DMS 273 treated with DMSO at 0.1 percent for 48 hours (cell line): ENCODE data around the gene EPS8.

Source experiments
- DNase-seq: peaks from one replicate; lab custom pipeline; 2025; lab: John Stamatoyannopoulos, UW

Gene EPS8

GRCh38 chr12:15690320-15690719 lies 98.9 kb downstream of the EPS8 start:
- no peak for DNase-seq

DNA sequence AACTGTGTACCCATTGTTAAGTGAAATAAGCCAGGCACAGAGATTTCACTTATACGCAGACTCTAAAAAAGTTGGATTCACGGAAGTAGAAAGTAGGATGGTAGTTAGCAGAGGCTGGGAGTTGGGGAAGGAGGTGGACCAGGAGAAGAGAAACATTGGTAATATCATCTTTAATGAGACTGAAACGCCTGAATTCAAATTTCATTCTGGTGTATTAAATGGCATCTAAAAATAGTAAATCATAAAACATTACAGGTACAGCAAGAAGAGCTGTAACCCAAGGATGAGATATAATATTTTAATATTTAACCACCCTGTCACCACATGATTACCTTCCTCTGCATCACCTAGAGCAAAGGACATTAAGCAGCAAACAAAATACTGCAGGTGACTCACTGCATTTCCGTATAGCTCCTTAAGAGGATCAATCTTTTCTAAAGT lies 99.4 kb downstream of the EPS8 start:
- DNase-seq = no peak

DNA sequence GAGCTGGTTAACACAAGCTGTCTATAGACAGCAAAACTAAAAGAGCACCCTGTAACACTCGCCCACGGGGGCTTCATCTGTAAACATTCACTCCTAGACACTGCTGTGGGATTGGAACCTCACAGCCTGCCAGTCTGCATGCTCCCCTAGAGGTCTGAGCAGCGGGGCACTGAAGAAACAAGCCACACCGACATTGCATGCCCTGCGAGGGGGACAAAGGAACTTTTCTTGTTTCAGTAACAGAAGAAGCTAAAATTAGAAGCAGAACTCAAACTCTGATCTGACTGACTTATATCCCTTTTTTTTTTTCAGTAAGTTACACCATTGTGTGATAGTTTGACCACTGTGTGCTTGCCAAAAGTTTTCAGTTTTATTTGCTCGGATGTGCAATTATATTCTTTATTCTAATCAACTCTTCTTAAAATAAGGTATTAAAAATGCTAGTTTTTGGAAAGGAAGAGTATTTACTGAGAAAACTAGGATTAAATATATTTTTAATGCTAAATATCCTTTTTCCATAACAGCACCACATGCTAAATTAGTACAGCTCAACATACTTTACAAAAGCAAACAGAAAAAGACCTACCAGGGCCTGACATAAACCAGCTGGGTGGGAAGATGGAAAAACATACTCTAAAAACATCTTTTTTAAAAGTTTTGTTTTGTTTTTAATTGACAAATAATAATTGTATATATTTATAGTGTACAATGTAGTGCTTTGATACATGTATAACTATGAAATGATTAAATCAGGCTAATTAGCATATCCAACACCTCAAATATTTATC lies 100.2 kb downstream of the EPS8 start:
- no peak for DNase-seq

DNA sequence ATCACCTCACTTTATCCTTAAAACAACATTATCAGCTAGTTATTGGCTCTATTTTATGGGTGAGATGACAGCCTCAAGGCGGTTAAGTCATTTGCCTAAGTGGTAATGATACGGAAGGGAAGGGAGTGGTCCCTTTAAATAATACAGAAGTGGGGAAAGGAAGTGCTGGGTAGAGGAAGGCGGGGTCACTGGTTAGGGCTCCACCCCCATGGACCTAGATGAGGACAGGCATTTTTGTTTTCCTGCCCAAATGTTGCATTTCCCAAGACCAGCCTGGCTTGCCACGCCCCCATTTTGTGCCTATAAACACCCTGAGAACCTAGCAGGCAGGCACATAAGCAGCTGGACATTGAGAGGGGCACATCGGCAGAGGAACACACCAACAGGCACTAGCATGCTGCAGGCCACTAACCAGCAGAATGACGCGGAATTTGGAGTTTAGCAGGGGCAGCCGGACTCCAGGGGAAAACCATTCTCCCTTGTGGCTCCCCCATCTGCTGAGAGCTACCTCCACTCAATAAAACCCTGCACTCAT lies 100.9 kb downstream of the EPS8 start:
- no peak for DNase-seq

DNA sequence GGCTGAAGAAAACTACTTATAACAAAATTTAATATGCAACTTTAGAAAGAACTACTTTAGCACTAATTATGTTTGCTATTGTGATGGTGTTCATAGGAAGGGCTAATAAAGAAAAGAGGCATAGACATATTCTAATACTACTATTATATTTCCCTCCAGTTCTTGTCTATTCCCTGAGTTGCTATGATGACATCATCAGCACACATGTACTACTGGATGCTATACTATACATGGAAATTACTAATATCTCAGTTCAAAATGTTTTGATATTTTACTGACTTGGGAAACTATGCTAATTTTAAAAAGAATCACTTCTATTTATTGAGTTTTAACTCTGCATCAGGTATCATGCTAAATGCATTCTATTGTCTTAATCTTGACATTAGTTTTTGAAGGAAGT lies 101.6 kb downstream of the EPS8 start:
- no peak for DNase-seq

DNA sequence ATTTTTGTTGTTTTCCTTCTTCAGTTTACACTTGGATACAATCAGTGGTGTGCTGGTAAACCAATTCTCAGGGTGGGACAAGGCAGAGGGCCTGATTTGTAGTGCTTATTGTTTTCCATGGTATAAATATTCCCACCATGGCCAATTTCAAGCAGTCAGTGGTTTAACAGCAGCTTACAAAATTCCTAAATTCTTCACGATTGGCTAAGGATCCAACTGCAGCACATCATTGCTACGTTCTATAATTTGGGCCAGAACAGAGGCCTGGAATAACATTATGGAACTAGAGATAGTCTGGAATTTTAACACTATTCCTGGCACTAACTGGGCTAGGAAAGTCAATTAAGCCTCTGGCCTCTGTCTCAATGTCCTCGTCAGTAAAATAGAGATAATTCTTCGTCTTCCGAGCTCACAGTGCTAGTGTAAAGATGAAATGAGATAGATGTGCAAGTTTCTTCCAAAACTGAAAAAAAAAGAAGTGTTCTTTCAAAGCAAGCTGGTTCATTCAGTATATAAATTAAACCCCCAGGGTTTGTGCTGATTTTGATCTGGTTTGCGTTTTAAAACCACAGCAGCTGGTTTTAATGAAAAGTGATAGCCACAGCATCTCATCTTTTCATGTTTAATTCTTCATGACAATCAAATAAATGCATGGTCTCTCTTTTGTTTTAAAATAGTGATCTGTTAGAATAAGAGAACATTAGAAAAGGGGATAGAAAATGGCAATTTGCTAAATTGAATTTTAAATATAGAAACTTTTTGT lies 104.1 kb downstream of the EPS8 start:
- DNase-seq = no peak

GRCh38 chr12:15682826-15683225 lies 106.4 kb downstream of the EPS8 start:
- DNase-seq = no peak

DNA sequence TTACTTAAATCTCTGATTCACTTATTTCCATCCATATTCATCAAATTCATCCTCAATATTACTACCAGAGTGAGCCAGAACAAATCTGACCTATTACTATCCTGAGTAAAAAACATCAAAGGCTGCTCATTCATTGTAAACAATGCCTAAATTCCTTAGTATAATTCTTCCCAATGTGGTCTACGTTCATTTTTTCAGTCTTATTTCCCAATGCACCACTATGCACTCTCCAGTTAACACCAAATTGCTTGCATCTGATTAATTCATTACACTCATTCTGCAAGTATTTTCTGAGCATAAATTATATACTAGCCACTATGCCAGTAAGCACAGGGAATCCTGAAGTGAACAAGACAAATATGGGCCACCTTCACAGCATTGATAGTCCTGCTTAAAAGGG lies 110.0 kb downstream of the EPS8 start:
- no peak for DNase-seq

GRCh38 chr12:15677726-15678201 lies 111.4 kb downstream of the EPS8 start:
- no peak for DNase-seq

- no peak for DNase-seq
These were observed 112.0 kb downstream of the EPS8 start for GRCh38 chr12:15677228-15677627.

GRCh38 chr12:15672671-15673270 lies 116.4 kb downstream of the EPS8 start:
- DNase-seq = no peak

- DNase-seq = no peak
These were observed 118.4 kb downstream of the EPS8 start for GRCh38 chr12:15670756-15671155.

GRCh38 chr12:15669256-15669948 lies 119.8 kb downstream of the EPS8 start:
- DNase-seq = no peak

DNA sequence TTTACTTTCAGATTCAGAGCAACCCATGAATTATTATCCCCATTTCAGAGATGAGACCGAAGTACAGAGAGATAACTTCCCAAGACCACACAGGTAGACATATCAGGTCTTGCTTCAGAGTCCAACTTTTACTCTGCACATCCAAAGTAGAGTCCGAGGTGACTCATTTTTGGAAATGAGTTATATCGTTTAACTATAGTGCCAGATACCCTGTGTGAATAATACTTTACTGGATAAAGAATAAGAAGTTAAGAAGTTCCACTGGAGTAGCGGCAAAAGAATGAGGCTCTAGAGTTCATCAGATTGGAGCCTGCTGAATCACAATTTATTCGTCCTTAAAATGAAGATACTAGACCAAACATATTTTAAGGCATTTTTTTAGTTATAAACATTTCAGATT lies 124.7 kb downstream of the EPS8 start:
- no peak for DNase-seq

DNA sequence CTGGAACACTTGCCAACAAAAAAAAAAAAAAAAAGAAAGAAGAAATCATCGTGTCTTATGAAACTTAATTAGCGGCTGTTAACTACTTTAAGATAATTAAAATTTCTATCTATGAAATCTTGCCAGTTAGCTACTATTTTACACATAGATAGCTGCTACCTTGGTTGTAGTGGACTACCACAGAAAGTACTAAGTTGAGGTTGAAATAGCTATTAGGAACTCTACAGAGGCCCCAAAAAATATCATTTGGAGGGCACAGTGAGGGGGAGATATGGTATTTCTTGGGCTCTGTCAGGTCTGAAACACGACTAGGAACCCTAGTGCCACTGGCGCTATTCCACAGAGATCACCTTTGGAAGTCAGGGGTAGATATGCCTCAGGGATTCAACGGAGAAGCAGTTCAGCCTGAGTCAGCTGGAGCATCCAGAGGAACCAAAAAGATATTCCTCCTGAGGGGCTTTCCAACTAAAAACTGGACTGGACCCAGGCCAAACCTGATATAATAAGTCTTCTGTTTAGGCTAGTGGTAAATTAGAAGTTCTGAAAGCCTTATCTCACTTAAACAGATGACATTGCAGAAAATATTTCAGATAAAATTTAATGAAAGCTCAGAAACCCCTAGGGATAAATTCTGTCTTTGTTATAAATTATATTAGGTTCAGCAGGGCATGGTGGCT lies 126.1 kb downstream of the EPS8 start:
- no peak for DNase-seq

- no peak for DNase-seq
These were observed 126.7 kb downstream of the EPS8 start for GRCh38 chr12:15662303-15662980.

DNA sequence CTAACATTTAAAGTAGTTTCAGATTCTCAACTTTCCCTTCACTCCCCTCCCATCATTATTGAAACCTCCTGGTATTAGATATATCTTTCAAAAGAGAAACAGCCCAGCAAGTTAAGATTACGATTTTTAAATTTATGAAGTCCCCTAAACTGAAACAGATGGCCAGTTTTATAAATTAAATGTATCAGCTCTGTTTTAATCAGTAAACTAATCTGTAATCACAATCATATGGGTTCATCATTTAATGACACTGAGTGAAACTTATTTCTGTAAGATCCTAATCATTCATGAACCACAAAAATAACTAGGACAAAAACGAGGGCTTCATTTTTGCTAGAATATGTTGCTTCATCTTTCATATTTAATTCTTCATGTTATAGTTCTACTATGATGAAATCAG lies 137.8 kb downstream of the EPS8 start:
- DNase-seq = no peak

DNA sequence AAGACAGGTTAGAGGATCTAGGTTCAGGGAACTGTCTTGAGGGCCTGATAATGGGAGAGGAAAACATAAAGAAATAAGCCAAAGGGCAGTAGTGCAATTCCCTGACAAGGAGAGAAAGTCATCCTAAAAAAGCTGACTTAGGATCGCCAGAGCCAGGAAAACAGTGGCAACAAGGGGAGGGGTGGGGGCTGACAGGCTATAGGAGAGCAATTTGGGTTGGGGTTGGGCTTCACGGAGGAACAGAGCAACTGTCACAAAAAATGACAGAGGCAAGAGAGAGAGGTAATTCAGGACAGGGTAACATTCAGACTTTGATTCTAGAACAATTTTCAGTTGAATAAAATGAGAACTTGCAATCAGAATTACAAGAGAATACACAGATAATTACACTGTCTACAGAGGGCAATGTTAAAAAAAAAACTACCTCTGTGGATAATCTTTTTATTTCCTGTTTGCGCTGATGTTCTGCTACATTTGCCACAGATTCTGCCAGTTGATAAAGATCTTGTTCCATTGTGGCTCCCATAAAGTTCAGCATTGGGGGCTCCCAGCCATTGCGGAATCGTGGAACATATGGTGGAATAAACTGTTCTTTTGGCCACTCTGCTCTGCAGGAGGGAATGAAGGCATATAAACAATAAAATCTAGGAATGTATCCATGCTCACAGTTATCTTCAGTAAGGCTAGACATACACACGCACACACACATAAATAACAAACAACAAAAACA lies 138.6 kb downstream of the EPS8 start:
- no peak for DNase-seq

- no peak for DNase-seq
These were observed 139.8 kb downstream of the EPS8 start for GRCh38 chr12:15649347-15649746.

GRCh38 chr12:15648558-15648957 lies 140.6 kb downstream of the EPS8 start:
- no peak for DNase-seq
